RWPE2 (cell line): ENCODE data around the gene VSIG10L.

Source experiments
- ATAC-seq: fragments of 200-7000 bp; cut with Tn5 transposase; 3 replicates; pipeline ENCODE4 v1.9.1; 2021; ENCODE audit warnings: low read depth
- DNase-seq: peaks from one replicate; pipeline ENCODE4 v3.0.0-alpha.2; 2020; ENCODE audit warnings: low spot score
- H3K27ac ChIP-seq: fragments of 450-650 bp; 2 replicates; pipeline ENCODE4 v1.5.1; 2017; ENCODE audit warnings: mild to moderate bottlenecking; ENCODE audit not compliant: poor library complexity, severe bottlenecking
- H3K27me3 ChIP-seq: fragments of 250-450 bp; sonication (Bioruptor Pico); 2 replicates; pipeline ENCODE4 v1.5.1; 2021; ENCODE audit warnings: mild to moderate bottlenecking, moderate library complexity; ENCODE audit not compliant: insufficient read depth, poor library complexity, severe bottlenecking
- H3K36me3 ChIP-seq: fragments of 250-450 bp; sonication (Bioruptor Pico); 2 replicates; pipeline ENCODE4 v1.5.1; 2020; ENCODE audit warnings: low read depth, mild to moderate bottlenecking, moderate library complexity
- H3K4me1 ChIP-seq: fragments of 250-450 bp; sonication (Bioruptor Pico); 2 replicates; pipeline ENCODE4 v1.5.1; 2021; ENCODE audit warnings: mild to moderate bottlenecking, moderate library complexity; ENCODE audit not compliant: insufficient read depth, poor library complexity, severe bottlenecking
- H3K4me3 ChIP-seq: fragments of 250-450 bp; sonication (Bioruptor Pico); 2 replicates; pipeline ENCODE4 v1.5.1; 2021; ENCODE audit warnings: mild to moderate bottlenecking, moderate library complexity; ENCODE audit not compliant: severe bottlenecking
- H3K9me3 ChIP-seq: fragments of 250-450 bp; sonication (Bioruptor Pico); 2 replicates; pipeline ENCODE4 v1.5.1; 2021; ENCODE audit warnings: mild to moderate bottlenecking, moderate library complexity; ENCODE audit not compliant: severe bottlenecking
- TF ChIP-seq, protein P1 (sequence below): fragments of 450-650 bp; IDR thresholded peaks from one replicate; pipeline ENCODE4 v1.5.1; 2017; ENCODE audit warnings: mild to moderate bottlenecking, moderate library complexity; ENCODE audit not compliant: poor library complexity, severe bottlenecking

VSIG10L gene

DNA sequence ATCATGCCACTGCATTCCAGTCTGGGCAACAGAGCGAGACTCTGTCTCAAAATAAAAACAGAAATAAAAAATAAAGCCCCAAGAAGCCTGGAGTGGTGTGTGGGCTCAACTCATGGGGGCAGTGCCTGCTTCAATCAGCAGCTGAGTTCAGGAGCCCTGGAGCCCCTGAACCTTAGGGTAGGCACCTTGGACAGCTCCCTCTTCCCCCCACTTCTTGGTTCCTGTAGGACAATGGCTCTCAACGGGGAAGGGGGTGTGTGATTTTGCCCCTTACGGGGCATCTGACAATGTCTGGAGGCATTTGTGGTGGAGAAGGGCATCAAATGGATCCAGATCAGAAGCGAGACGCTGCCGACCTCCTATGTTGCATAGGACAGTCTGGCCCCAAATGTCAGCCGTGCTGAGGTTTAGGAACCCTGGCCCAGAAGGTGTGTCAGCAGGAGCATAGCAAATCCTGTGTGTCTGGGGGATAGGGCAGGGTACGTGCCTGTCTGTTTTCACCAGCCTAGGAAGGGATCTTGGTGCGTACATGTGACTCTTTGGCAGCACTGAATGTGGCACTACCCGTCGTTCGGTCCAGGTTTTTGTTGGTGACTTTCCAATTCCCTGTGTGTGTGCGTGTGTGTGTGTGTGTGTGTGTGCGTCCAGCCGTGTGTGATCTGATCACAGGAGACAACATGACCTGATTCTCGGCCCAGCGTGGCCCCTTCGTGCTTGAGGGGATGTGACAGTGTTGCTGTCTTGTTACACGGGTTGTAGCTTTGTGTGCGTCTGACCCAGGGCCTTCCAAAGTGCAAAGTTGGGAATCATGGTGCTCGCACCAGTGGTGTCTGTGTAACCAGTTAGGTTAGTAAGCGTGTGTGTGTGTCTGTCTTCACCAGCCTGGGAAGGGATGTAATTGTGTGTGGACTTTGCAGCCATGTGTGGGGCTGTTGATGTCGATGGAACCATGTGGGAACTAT is 23.0 kb downstream of the VSIG10L start:
- ATAC-seq, result no peak
- TF ChIP-seq, protein P1, sequence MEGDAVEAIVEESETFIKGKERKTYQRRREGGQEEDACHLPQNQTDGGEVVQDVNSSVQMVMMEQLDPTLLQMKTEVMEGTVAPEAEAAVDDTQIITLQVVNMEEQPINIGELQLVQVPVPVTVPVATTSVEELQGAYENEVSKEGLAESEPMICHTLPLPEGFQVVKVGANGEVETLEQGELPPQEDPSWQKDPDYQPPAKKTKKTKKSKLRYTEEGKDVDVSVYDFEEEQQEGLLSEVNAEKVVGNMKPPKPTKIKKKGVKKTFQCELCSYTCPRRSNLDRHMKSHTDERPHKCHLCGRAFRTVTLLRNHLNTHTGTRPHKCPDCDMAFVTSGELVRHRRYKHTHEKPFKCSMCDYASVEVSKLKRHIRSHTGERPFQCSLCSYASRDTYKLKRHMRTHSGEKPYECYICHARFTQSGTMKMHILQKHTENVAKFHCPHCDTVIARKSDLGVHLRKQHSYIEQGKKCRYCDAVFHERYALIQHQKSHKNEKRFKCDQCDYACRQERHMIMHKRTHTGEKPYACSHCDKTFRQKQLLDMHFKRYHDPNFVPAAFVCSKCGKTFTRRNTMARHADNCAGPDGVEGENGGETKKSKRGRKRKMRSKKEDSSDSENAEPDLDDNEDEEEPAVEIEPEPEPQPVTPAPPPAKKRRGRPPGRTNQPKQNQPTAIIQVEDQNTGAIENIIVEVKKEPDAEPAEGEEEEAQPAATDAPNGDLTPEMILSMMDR, result no peak
- no peaks in the 10 kb centered on the region for H3K36me3 ChIP-seq
- no peaks in the 10 kb centered on the region for H3K4me1 ChIP-seq
- H3K27ac ChIP-seq, result no peak overlapping the region
- H3K27me3 ChIP-seq, result no peaks in the 10 kb centered on the region
- DNase-seq, result no peak
- H3K4me3 ChIP-seq, result no peak overlapping the region
- no peaks in the 10 kb centered on the region for H3K9me3 ChIP-seq

DNA sequence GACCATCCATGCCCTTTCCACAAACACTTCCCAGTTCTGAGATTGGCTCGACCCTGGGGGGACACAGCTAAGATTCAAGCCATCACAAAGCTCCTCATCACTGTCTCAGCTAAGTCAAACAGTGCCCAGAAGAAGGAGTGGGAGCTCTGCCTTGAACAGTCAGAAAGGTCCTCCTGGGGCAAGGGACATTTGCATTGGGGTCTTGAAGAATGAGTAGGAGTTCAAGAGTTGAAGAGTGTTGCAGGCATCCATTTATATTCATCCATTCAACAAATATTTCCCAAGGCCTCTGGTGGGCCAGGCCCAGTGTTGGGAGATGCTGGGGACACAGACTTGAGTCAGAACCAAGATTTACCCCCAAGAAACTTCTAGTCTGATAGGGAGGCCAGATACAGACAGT is 24.0 kb downstream of the VSIG10L start:
- TF ChIP-seq, protein P1, result no peak
- Histone ChIP-seq H3K36me3 (no peaks in the 10 kb centered on the region), H3K9me3 (no peaks in the 10 kb centered on the region), H3K4me3 (no peak overlapping the region), H3K4me1 (no peaks in the 10 kb centered on the region), H3K27ac (no peak overlapping the region), H3K27me3 (peaks cover 3% of the 10 kb centered on the region)
- ATAC-seq (no peak), DNase-seq (no peak)

DNA sequence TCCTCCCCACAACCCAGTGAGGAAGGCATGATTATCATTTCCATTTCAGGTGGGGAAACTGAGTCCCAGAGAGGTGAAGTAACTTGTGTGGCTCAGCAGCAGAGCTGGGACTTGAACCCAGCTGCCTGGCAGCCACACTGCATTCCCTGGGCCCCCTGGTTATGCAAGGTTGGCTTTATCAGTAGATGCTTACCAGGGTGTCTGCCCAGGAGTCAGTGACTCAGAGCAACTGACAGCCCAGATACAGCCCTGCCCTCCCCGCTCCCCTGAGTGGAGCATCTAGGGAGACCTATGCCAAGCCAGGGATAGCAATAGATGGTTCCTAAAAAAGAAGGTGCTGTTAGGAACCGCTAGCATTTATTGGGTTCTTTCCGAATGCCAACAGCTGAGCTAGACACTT is 24.6 kb downstream of the VSIG10L start:
- peaks cover 6% of the 10 kb centered on the region for H3K27me3 ChIP-seq
- ATAC-seq, result no peak
- H3K27ac ChIP-seq, result no peak overlapping the region
- no peak for DNase-seq
- TF ChIP-seq, protein P1, result no peak
- no peaks in the 10 kb centered on the region for H3K9me3 ChIP-seq
- no peaks in the 10 kb centered on the region for H3K4me1 ChIP-seq
- no peaks in the 10 kb centered on the region for H3K36me3 ChIP-seq
- no peak overlapping the region for H3K4me3 ChIP-seq

DNA sequence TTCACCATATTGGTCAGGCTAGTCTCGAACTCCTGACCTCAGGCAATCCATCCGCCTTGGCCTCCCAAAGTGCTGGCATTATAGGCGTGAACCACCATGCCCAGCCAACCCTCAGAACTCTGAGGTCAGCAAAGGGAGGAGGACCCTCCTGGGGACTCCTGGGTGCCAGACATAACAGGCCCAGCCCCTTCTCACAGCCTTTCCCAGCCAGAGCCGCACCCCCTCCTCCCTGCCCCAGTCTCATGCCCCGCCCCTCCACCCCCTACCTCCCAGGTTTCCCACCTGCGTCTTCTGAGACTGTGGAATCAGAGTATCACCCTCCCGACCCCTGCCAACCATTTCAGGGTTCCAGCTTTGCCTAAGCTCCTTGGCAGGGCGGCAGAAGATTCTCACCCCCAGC is 25.3 kb downstream of the VSIG10L start:
- no peak overlapping the region for H3K4me3 ChIP-seq
- TF ChIP-seq, protein P1, result no peak
- DNase-seq, result no peak
- H3K4me1 ChIP-seq, result no peaks in the 10 kb centered on the region
- no peak overlapping the region for H3K27ac ChIP-seq
- no peaks in the 10 kb centered on the region for H3K36me3 ChIP-seq
- no peak for ATAC-seq
- peaks cover 12% of the 10 kb centered on the region for H3K27me3 ChIP-seq
- H3K9me3 ChIP-seq, result no peaks in the 10 kb centered on the region
